Mesendoderm (in vitro differentiated cells): ENCODE results near the gene SKI.

Source experiments
- DNase-seq: peaks from one replicate; pipeline ENCODE4 v3.0.0; 2013
- H2AK5ac ChIP-seq: 2 replicates; pipeline ENCODE4 v1.6.1; 2013; ENCODE audit warnings: low read length, inconsistent platforms
- H2BK120ac ChIP-seq: 2 replicates; pipeline ENCODE4 v1.6.1; 2013; ENCODE audit warnings: low read depth, mild to moderate bottlenecking, low read length, moderate library complexity, mixed read lengths
- H2BK15ac ChIP-seq: replicated peaks from 2 replicates; pipeline ENCODE4 v1.6.1; 2013; ENCODE audit warnings: low read depth, mild to moderate bottlenecking, moderate library complexity
- H2BK5ac ChIP-seq: 2 replicates; pipeline ENCODE4 v1.6.1; 2013; ENCODE audit warnings: low read length, inconsistent platforms
- H3K18ac ChIP-seq: 2 replicates; pipeline ENCODE4 v1.6.1; 2013; ENCODE audit warnings: mild to moderate bottlenecking, low read length, mixed read lengths
- H3K23ac ChIP-seq: one replicate; pipeline ENCODE4 v1.6.1; 2013; ENCODE audit warnings: low read length
- H3K27ac ChIP-seq: 2 replicates; pipeline ENCODE4 v1.5.1; 2013; ENCODE audit warnings: low read depth, mild to moderate bottlenecking, inconsistent platforms, low read length, moderate library complexity
- H3K27me3 ChIP-seq: 2 replicates; pipeline ENCODE4 v1.6.1; 2013; ENCODE audit warnings: low read length, control low read depth, mild to moderate bottlenecking, inconsistent platforms; ENCODE audit not compliant: insufficient read depth, poor library complexity
- H3K36me3 ChIP-seq: 2 replicates; pipeline ENCODE4 v1.6.1; 2013; ENCODE audit warnings: low read length, inconsistent platforms; ENCODE audit not compliant: control insufficient read depth, insufficient read depth
- H3K4ac ChIP-seq: one replicate; pipeline ENCODE4 v1.6.1; 2013; ENCODE audit warnings: low read depth, mild to moderate bottlenecking, low read length, moderate library complexity
- H3K4me1 ChIP-seq: 2 replicates; pipeline ENCODE4 v1.6.1; 2013; ENCODE audit warnings: low read depth, low read length, inconsistent platforms; ENCODE audit not compliant: control insufficient read depth
- H3K4me2 ChIP-seq: 2 replicates; pipeline ENCODE4 v1.6.1; 2013; ENCODE audit warnings: low read length
- H3K4me3 ChIP-seq: 2 replicates; pipeline ENCODE4 v1.5.1; 2013; ENCODE audit warnings: mild to moderate bottlenecking, low read length
- H3K56ac ChIP-seq: one replicate; pipeline ENCODE4 v1.6.1; 2013; ENCODE audit warnings: low read length
- H3K79me1 ChIP-seq: 2 replicates; pipeline ENCODE4 v1.6.1; 2013; ENCODE audit warnings: low read length, inconsistent platforms
- H3K79me2 ChIP-seq: 2 replicates; pipeline ENCODE4 v1.6.1; 2013; ENCODE audit warnings: mild to moderate bottlenecking, low read length; ENCODE audit not compliant: control insufficient read depth, insufficient read depth
- H3K9ac ChIP-seq: 2 replicates; pipeline ENCODE4 v1.6.1; 2013; ENCODE audit warnings: low read length, inconsistent platforms
- H4K5ac ChIP-seq: one replicate; pipeline ENCODE4 v1.6.1; 2013; ENCODE audit warnings: low read length
- H4K8ac ChIP-seq: one replicate; pipeline ENCODE4 v1.6.1; 2013; ENCODE audit warnings: low read depth, mild to moderate bottlenecking, control low read depth, low read length, moderate library complexity
- WGBS: extraction: QIAGEN DNeasy Blood & Tissue Kit; methylation state at CpG from one replicate; pipeline ENCODE4 v1.1.7; 2013; ENCODE audit warnings: low lambda C conversion rate, missing lambda C conversion rate; ENCODE audit not compliant: insufficient coverage; ENCODE audit errors: extremely low coverage; 5-methylcytosine and 5-hydroxymethylcytosine counted together

SKI gene

GRCh38 chr1:2345297-2346075 is 117.4 kb downstream of the SKI start:
- Histone ChIP-seq H3K4me2 (no peak overlapping the region), H3K79me2 (no peaks in the 10 kb centered on the region), H2BK120ac (no peak overlapping the region), H3K79me1 (no peaks in the 10 kb centered on the region), H3K56ac (no peak overlapping the region), H3K18ac (no peak overlapping the region), H2BK5ac (no peak overlapping the region), H2BK15ac (no peak overlapping the region), H4K8ac (no peak overlapping the region), H3K4me1 (no peaks in the 10 kb centered on the region), H2AK5ac (no peak overlapping the region), H4K5ac (no peak overlapping the region), H3K27me3 (no peaks in the 10 kb centered on the region), H3K9ac (no peak overlapping the region), H3K4ac (no peak overlapping the region), H3K27ac (no peak overlapping the region), H3K36me3 (no peaks in the 10 kb centered on the region), H3K4me3 (no peak overlapping the region), H3K23ac (no peak overlapping the region)
- DNase-seq, result no peak
- no CpG with 5 or more reads among the region's 24 CpGs for WGBS

GRCh38 chr1:2346691-2347408 is 118.7 kb downstream of the SKI start:
- no peaks in the 10 kb centered on the region for H3K36me3 ChIP-seq

GRCh38 chr1:2347409-2347785 is 119.3 kb downstream of the SKI start:
- H3K27me3 ChIP-seq, result no peaks in the 10 kb centered on the region

More at GRCh38 chr1:2346691-2347408, 118.7 kb downstream of the SKI start:
- H3K79me2 ChIP-seq, result no peaks in the 10 kb centered on the region
- H2BK15ac ChIP-seq, result no peak overlapping the region
- H3K56ac ChIP-seq, result no peak overlapping the region
- no peak for DNase-seq
- H3K27ac ChIP-seq, result no peak overlapping the region
- no peaks in the 10 kb centered on the region for H3K27me3 ChIP-seq
- H2AK5ac ChIP-seq, result no peak overlapping the region
- H4K8ac ChIP-seq, result no peak overlapping the region
- H3K4me3 ChIP-seq, result no peak overlapping the region
- no CpG with 5 or more reads among the region's 17 CpGs for WGBS
- no peak overlapping the region for H3K9ac ChIP-seq
- H2BK120ac ChIP-seq, result no peak overlapping the region
- no peak overlapping the region for H2BK5ac ChIP-seq
- H3K79me1 ChIP-seq, result no peaks in the 10 kb centered on the region
- no peak overlapping the region for H4K5ac ChIP-seq
- H3K18ac ChIP-seq, result no peak overlapping the region
- H3K4me2 ChIP-seq, result no peak overlapping the region
- no peak overlapping the region for H3K4ac ChIP-seq
- no peaks in the 10 kb centered on the region for H3K4me1 ChIP-seq
- H3K23ac ChIP-seq, result no peak overlapping the region

GRCh38 chr1:2347896-2348295 is 119.8 kb downstream of the SKI start:
- peak; percentile 26 for DNase-seq
- Histone ChIP-seq H4K8ac (no peak overlapping the region), H2BK5ac (no peak overlapping the region), H3K79me2 (no peaks in the 10 kb centered on the region), H3K4ac (no peak overlapping the region), H3K27ac (no peak overlapping the region), H3K18ac (no peak overlapping the region), H3K9ac (no peak overlapping the region), H3K36me3 (no peaks in the 10 kb centered on the region), H3K27me3 (no peaks in the 10 kb centered on the region), H3K23ac (no peak overlapping the region), H3K56ac (no peak overlapping the region), H2BK120ac (no peak overlapping the region), H2AK5ac (no peak overlapping the region), H2BK15ac (no peak overlapping the region), H3K4me1 (no peaks in the 10 kb centered on the region), H4K5ac (no peak overlapping the region), H3K79me1 (no peaks in the 10 kb centered on the region), H3K4me3 (no peak overlapping the region), H3K4me2 (no peak overlapping the region)
- no CpG with 5 or more reads among the region's 23 CpGs for WGBS

More at GRCh38 chr1:2347409-2347785, 119.3 kb downstream of the SKI start:
- H3K23ac ChIP-seq, result no peak overlapping the region
- no peak overlapping the region for H3K56ac ChIP-seq
- no peaks in the 10 kb centered on the region for H3K36me3 ChIP-seq
- no peak overlapping the region for H3K27ac ChIP-seq
- no peak overlapping the region for H3K4me3 ChIP-seq
- no peak overlapping the region for H3K4me2 ChIP-seq
- H4K8ac ChIP-seq, result no peak overlapping the region
- DNase-seq, result no peak
- no CpG with 5 or more reads among the region's 13 CpGs for WGBS
- H2BK15ac ChIP-seq, result no peak overlapping the region
- H3K79me1 ChIP-seq, result no peaks in the 10 kb centered on the region
- H3K18ac ChIP-seq, result no peak overlapping the region
- no peak overlapping the region for H2AK5ac ChIP-seq
- no peak overlapping the region for H3K9ac ChIP-seq
- H4K5ac ChIP-seq, result no peak overlapping the region
- H2BK5ac ChIP-seq, result no peak overlapping the region
- H3K4me1 ChIP-seq, result no peaks in the 10 kb centered on the region
- H3K79me2 ChIP-seq, result no peaks in the 10 kb centered on the region
- H2BK120ac ChIP-seq, result no peak overlapping the region
- H3K4ac ChIP-seq, result no peak overlapping the region

- no peak overlapping the region for H3K4me2 ChIP-seq
- H3K56ac ChIP-seq, result no peak overlapping the region
- H3K79me1 ChIP-seq, result no peaks in the 10 kb centered on the region
- H4K5ac ChIP-seq, result no peak overlapping the region
- H3K23ac ChIP-seq, result no peak overlapping the region
- no peak overlapping the region for H2BK120ac ChIP-seq
- DNase-seq, result no peak
- H2BK5ac ChIP-seq, result no peak overlapping the region
- H3K27ac ChIP-seq, result no peak overlapping the region
- H3K79me2 ChIP-seq, result no peaks in the 10 kb centered on the region
- H3K18ac ChIP-seq, result no peak overlapping the region
- H3K9ac ChIP-seq, result no peak overlapping the region
- no peak overlapping the region for H3K4me3 ChIP-seq
- H2BK15ac ChIP-seq, result no peak overlapping the region
- H4K8ac ChIP-seq, result no peak overlapping the region
- no peaks in the 10 kb centered on the region for H3K27me3 ChIP-seq
- no peaks in the 10 kb centered on the region for H3K36me3 ChIP-seq
- no CpG with 5 or more reads among the region's 59 CpGs for WGBS
- H3K4me1 ChIP-seq, result no peaks in the 10 kb centered on the region
- no peak overlapping the region for H2AK5ac ChIP-seq
- no peak overlapping the region for H3K4ac ChIP-seq
These were observed 120.5 kb downstream of the SKI start for GRCh38 chr1:2348346-2349325.
